ENCODE data around the gene RARRES2. TPM values are rescaled to one million over a fixed set of nuclear protein-coding genes. Genes with fewer than 3 reads are reported as not detected.
"Not testable (repeated sequence)": the region's sequence is repeated elsewhere in the genome, so short reads cannot be mapped to it uniquely, and the experiment has no call there.

RARRES2 gene
- total and polyA plus RNA-seq, 2 experiments from 2014 or later, result not detected

DNA sequence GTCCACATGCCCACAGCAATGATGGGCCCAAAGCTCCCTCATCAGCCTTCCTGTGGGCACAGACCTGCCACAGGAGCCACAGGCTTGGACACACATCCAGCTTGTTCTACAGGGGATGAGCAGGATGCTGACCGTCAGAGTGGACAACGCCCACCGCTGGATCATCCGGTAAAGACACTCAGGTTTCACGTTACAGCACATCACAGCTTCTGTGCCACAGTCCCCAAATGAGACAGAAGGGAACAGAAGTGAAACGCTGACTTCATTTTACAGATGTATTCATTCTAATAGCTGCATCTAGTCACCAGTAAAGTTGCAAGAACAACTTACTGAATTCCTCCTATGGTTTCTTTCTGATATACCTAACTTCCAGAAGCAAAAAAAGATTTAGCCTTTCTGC lies 51.1 kb downstream of the RARRES2 start:
- in situ Hi-C loops (cut with MboI), result not testable (repeated sequence)
- 33 to 35% methylated on average over 6 of the region's 6 CpGs for WGBS, 2 experiments (ENCODE audit: low coverage in 1 of 2, low lambda C conversion rate in 2 of 2, missing lambda C conversion rate in 2 of 2)

DNA sequence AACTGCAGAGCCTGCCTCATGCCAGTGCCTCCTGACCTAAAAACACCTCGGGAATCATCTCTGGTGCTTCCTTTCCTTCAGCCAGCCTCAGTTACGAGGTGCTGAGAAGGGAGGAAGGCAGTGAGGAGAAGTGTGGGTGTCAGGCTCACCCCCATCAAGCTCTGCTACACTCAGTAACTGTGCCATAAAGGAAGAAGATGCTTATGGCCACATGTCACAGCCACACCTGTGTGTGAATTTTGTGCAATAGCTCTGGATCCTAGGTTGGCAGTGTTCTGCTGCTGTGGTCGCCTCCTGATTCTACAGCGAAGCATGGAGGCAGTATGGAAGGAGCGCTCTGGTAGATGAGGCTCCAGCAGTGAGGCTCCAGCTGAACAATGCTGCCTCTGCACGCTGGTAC lies 52.6 kb downstream of the RARRES2 start:
- 47 to 62% methylated on average over 5 to 6 of the region's 6 CpGs for WGBS, 2 experiments (ENCODE audit: low coverage in 1 of 2, low lambda C conversion rate in 2 of 2, missing lambda C conversion rate in 2 of 2)
- H3K36me3 ChIP-seq (ENCODE audit: low read depth); H3K9me2 ChIP-seq (ENCODE audit: insufficient read depth); H3K9me3 ChIP-seq (ENCODE audit: low read depth); in situ Hi-C loops (cut with MboI); H3F3A ChIP-seq (ENCODE audit: insufficient read depth); H4K20me1 ChIP-seq (ENCODE audit: insufficient read depth); H3K27ac ChIP-seq; H3K9ac ChIP-seq; H3K4me3 ChIP-seq; H3K4me1 ChIP-seq (ENCODE audit: insufficient read depth); H3K79me2 ChIP-seq (ENCODE audit: insufficient read depth); H2AFZ ChIP-seq; DNase-seq; H3K4me2 ChIP-seq (ENCODE audit: unreplicated experiment); H3K27me3 ChIP-seq (replicated peaks; ENCODE audit: insufficient read depth): not testable (repeated sequence)

More for the DNA sequence above, 51.1 kb downstream of the RARRES2 start:
- H3K79me2 ChIP-seq (ENCODE audit: insufficient read depth); H3K4me2 ChIP-seq (ENCODE audit: unreplicated experiment); H3K27me3 ChIP-seq (replicated peaks; ENCODE audit: insufficient read depth); H3K27ac ChIP-seq; H3K4me1 ChIP-seq (ENCODE audit: insufficient read depth); H4K20me1 ChIP-seq (ENCODE audit: insufficient read depth); H3K4me3 ChIP-seq; H3K36me3 ChIP-seq (ENCODE audit: low read depth); DNase-seq; H3K9ac ChIP-seq; H3F3A ChIP-seq (ENCODE audit: insufficient read depth); H3K9me3 ChIP-seq (ENCODE audit: low read depth); H2AFZ ChIP-seq; H3K9me2 ChIP-seq (ENCODE audit: insufficient read depth): not testable (repeated sequence)

Other genes starting within 250 kb of the RARRES2 start
- not detected in 2 replicates for gene LRRC61, start 18.3 kb downstream of the RARRES2 start, total RNA-seq (2014; rRNA removed; shearing (Covaris generic))
- not detected in 2 replicates for gene LRRC61, start 18.3 kb downstream of the RARRES2 start, polyA plus RNA-seq (2016; fragmentation: Nextera tagmentation; extraction: Ambion mirVana)
- not detected in 2 replicates for gene ACTR3C, start 18.1 kb downstream of the RARRES2 start, total RNA-seq (2014; rRNA removed; shearing (Covaris generic))
- gene ACTR3C, start 18.1 kb downstream of the RARRES2 start, polyA plus RNA-seq (2016; fragmentation: Nextera tagmentation; extraction: Ambion mirVana), result not detected in 2 replicates
- gene REPIN1, start 27.2 kb upstream of the RARRES2 start, total RNA-seq (2014; rRNA removed; shearing (Covaris generic)), result 48.1 and 53.5 TPM in 2 replicates
- gene REPIN1, start 27.2 kb upstream of the RARRES2 start, polyA plus RNA-seq (2016; fragmentation: Nextera tagmentation; extraction: Ambion mirVana), result 15.8 and 17.3 TPM in 2 replicates
- gene ZNF775, start 37.7 kb upstream of the RARRES2 start, total RNA-seq (2014; rRNA removed; shearing (Covaris generic)), result 3.9 and 5.2 TPM in 2 replicates
- gene ZNF775, start 37.7 kb upstream of the RARRES2 start, polyA plus RNA-seq (2016; fragmentation: Nextera tagmentation; extraction: Ambion mirVana), result 0.75 and 1.6 TPM in 2 replicates
- not detected in 2 replicates for gene GIMAP8, start 109.0 kb upstream of the RARRES2 start, total RNA-seq (2014; rRNA removed; shearing (Covaris generic))
- gene GIMAP8, start 109.0 kb upstream of the RARRES2 start, polyA plus RNA-seq (2016; fragmentation: Nextera tagmentation; extraction: Ambion mirVana), result not detected in 2 replicates
- not detected in 2 replicates for gene GIMAP7, start 173.2 kb upstream of the RARRES2 start, total RNA-seq (2014; rRNA removed; shearing (Covaris generic))
- gene GIMAP7, start 173.2 kb upstream of the RARRES2 start, polyA plus RNA-seq (2016; fragmentation: Nextera tagmentation; extraction: Ambion mirVana), result not detected in 2 replicates
- gene GIMAP4, start 225.8 kb upstream of the RARRES2 start, total RNA-seq (2014; rRNA removed; shearing (Covaris generic)), result not detected in 2 replicates
- not detected in 2 replicates for gene GIMAP4, start 225.8 kb upstream of the RARRES2 start, polyA plus RNA-seq (2016; fragmentation: Nextera tagmentation; extraction: Ambion mirVana)

Measured in GM23248 (cell line).